Liver (tissue), 9 donors: ENCODE data around the gene DHX30. TPM values are rescaled to one million over a fixed set of nuclear protein-coding genes. Genes with fewer than 3 reads are reported as not detected.

ENCODE experiments used
- DNase-seq: peaks from one replicate; pipeline ENCODE4 v3.0.0-alpha.2; 2017; ENCODE audit warnings: low spot score
- H3K27ac ChIP-seq, 2 donors: one replicate each; pipeline ENCODE4 v1.7.0; 2013; ENCODE audit warnings: inconsistent platforms in 2 of 2, low read length in 2 of 2, control low read depth in 1 of 2, low read depth in 1 of 2, mild to moderate bottlenecking in 1 of 2
- H3K27me3 ChIP-seq, 4 donors: one replicate each; pipeline versions ENCODE4 v1.6.1 to v1.7.0; 2013; ENCODE audit warnings: low read length in 3 of 4, inconsistent platforms in 1 of 4, mild to moderate bottlenecking in 1 of 4, moderate library complexity in 1 of 4; ENCODE audit not compliant: control insufficient read depth in 4 of 4, insufficient read depth in 4 of 4
- H3K36me3 ChIP-seq, 4 donors: one replicate each; pipeline versions ENCODE4 v1.6.1 to v1.7.0; 2013; ENCODE audit warnings: low read length in 3 of 4, mild to moderate bottlenecking in 3 of 4, low read depth in 1 of 4, moderate library complexity in 1 of 4; ENCODE audit not compliant: control insufficient read depth in 4 of 4, insufficient read depth in 3 of 4
- H3K4me1 ChIP-seq, 4 donors: one replicate each; pipeline versions ENCODE4 v1.6.1 to v1.7.0; 2013; ENCODE audit warnings: low read length in 3 of 4, mild to moderate bottlenecking in 3 of 4, moderate library complexity in 1 of 4; ENCODE audit not compliant: control insufficient read depth in 4 of 4, insufficient read depth in 4 of 4
- H3K4me3 ChIP-seq, 3 donors: one replicate each; pipeline versions ENCODE4 v1.6.1 to v1.7.0; 2013; ENCODE audit warnings: low read length in 3 of 3, control low read depth in 1 of 3, low read depth in 1 of 3, mild to moderate bottlenecking in 1 of 3
- H3K9ac ChIP-seq, 2 donors: one replicate each; pipeline ENCODE4 v1.7.0; 2013; ENCODE audit warnings: low read length in 2 of 2, mild to moderate bottlenecking in 2 of 2, moderate library complexity in 2 of 2, control low read depth in 1 of 2, low read depth in 1 of 2
- H3K9me3 ChIP-seq, 4 donors: one replicate each; pipeline versions ENCODE4 v1.6.1 to v1.7.0; 2013; ENCODE audit warnings: low read length in 3 of 4; ENCODE audit not compliant: control insufficient read depth in 4 of 4
- ATF3 ChIP-seq: IDR thresholded peaks from 2 replicates; pipeline ENCODE4 v1.6.1; 2016; ENCODE audit warnings: antibody characterized with exemption
- CTCF ChIP-seq: fragments of 150-350 bp; IDR thresholded peaks from 2 replicates; pipeline ENCODE4 v1.5.1; 2017; ENCODE audit warnings: improper control_type of control experiment, low read depth, low read length; ENCODE audit not compliant: missing input control
- FOXA1 ChIP-seq: IDR thresholded peaks from 2 replicates; pipeline ENCODE4 v1.6.1; 2016; ENCODE audit warnings: antibody characterized with exemption
- FOXA2 ChIP-seq: IDR thresholded peaks from 2 replicates; pipeline ENCODE4 v1.6.1; 2016; ENCODE audit warnings: antibody characterized with exemption
- GABPA ChIP-seq, 2 donors: IDR thresholded peaks in 1 of 2; conservative IDR thresholded peaks in 1 of 2; 2 replicates each; pipeline ENCODE4 v1.6.1; 2016; ENCODE audit warnings: antibody characterized with exemption in 2 of 2, mild to moderate bottlenecking in 1 of 2, moderate library complexity in 1 of 2
- HNF4A ChIP-seq, 2 donors: conservative IDR thresholded peaks; 2 replicates each; pipeline ENCODE4 v1.6.1; 2016; ENCODE audit warnings: antibody characterized with exemption in 2 of 2, mild to moderate bottlenecking in 2 of 2
- HNF4G ChIP-seq: IDR thresholded peaks from 2 replicates; pipeline ENCODE4 v1.6.1; 2016; ENCODE audit warnings: antibody characterized with exemption
- JUND ChIP-seq, 2 donors: IDR thresholded peaks; 2 replicates each; pipeline ENCODE4 v1.6.1; 2016; ENCODE audit warnings: antibody characterized with exemption in 2 of 2
- MAX ChIP-seq: IDR thresholded peaks from 2 replicates; pipeline ENCODE4 v1.6.1; 2016; ENCODE audit warnings: antibody characterized with exemption
- NR2F2 ChIP-seq: IDR thresholded peaks from 2 replicates; pipeline ENCODE4 v1.6.1; 2016; ENCODE audit warnings: antibody characterized with exemption
- RAD21 ChIP-seq, 2 donors: IDR thresholded peaks; 2 replicates each; pipeline ENCODE4 v1.6.1; 2016; ENCODE audit warnings: antibody characterized with exemption in 2 of 2, mild to moderate bottlenecking in 2 of 2
- REST ChIP-seq: IDR thresholded peaks from 2 replicates; pipeline ENCODE4 v1.6.1; 2016; ENCODE audit warnings: antibody characterized with exemption, mild to moderate bottlenecking
- TAF1 ChIP-seq: conservative IDR thresholded peaks from 2 replicates; pipeline ENCODE4 v1.6.1; 2016; ENCODE audit warnings: antibody characterized with exemption, mild to moderate bottlenecking
- YY1 ChIP-seq: IDR thresholded peaks from 2 replicates; pipeline ENCODE4 v1.6.1; 2016; ENCODE audit warnings: antibody characterized with exemption, mild to moderate bottlenecking
- ZBTB33 ChIP-seq: IDR thresholded peaks from 2 replicates; pipeline ENCODE4 v1.6.1; 2016; ENCODE audit warnings: antibody characterized with exemption
- whole genome bisulfite sequencing: extraction: QIAGEN DNeasy Blood & Tissue Kit; methylation state at CpG from one replicate; pipeline ENCODE4 v1.1.7; 2013; 5-methylcytosine and 5-hydroxymethylcytosine counted together
- polyA plus RNA-seq, 2 donors: library from polyadenylated mRNA; stranded (reverse) in 1 of 2; unstranded in 1 of 2; fragments of 200-250 nt in 1 of 2; fragments of >200 nt in 1 of 2; fragmentation: Nextera tagmentation in 1 of 2; extraction: Ambion mirVana in 1 of 2; gene quantifications; one replicate each; pipeline versions ENCODE4 v1.2.1 to v1.2.3, GENCODE V29; 2013 to 2015
- total RNA-seq, 2 donors: library from RNA; depleted of rRNA; stranded (reverse); fragments of >200 nt; gene quantifications; one replicate each; pipeline ENCODE4 v1.2.3, GENCODE V29; 2014
- donor health status: healthy.
- donor health status: healthy.
- donor health status: healthy.
- donor health status: healthy.
- donor health status: healthy.

DHX30 gene
- total and polyA plus RNA-seq, 4 donors, result 18.3 to 39.9 (median 26.3) TPM

GRCh38 chr3:47804577-47804976 lies 1.6 kb downstream of the DHX30 start:
- H3K27me3 ChIP-seq, result no peaks in the 10 kb centered on the region
- no peak overlapping the region for H3K27ac ChIP-seq
- peaks cover 0 to 5% (median 2%) of the 10 kb centered on the region in 4 donors for H3K36me3 ChIP-seq
- H3K9me3 ChIP-seq, result no peaks in the 10 kb centered on the region
- TF ChIP-seq HNF4G, result no peak
- no peak for TF ChIP-seq HNF4A (conservative IDR thresholded peaks at IDR 0.05)
- no peak for TF ChIP-seq TAF1
- TF ChIP-seq FOXA1, result no peak
- no peak for TF ChIP-seq CTCF
- no peak for TF ChIP-seq YY1
- 97% methylated on average over 1 of the region's 1 CpG for WGBS
- no peak overlapping the region for H3K4me3 ChIP-seq
- peaks cover 3 to 19% (median 13%) of the 10 kb centered on the region in 4 donors for H3K4me1 ChIP-seq
- H3K9ac ChIP-seq, result no peak overlapping the region
- no peak for DNase-seq

GRCh38 chr3:47813551-47814177 lies 10.7 kb downstream of the DHX30 start:
- no peak overlapping the region for H3K4me3 ChIP-seq
- TF ChIP-seq HNF4A (conservative IDR thresholded peaks at IDR 0.05) (no peak), MAX (no peak), RAD21 (IDR thresholded peaks at IDR 0.05) (no peak)
- 88% methylated on average over 8 of the region's 8 CpGs for WGBS
- H3K4me1 ChIP-seq, result no peaks in the 10 kb centered on the region
- H3K27me3 ChIP-seq, result no peaks in the 10 kb centered on the region
- H3K9me3 ChIP-seq, result no peaks in the 10 kb centered on the region
- DNase-seq, result no peak
- H3K27ac ChIP-seq, result no peak overlapping the region
- peaks cover 5 to 38% (median 15%) of the 10 kb centered on the region in 4 donors for H3K36me3 ChIP-seq
- H3K9ac ChIP-seq, result no peak overlapping the region

- Histone ChIP-seq H3K4me3 (no peak overlapping the region), H3K27ac (no peak overlapping the region), H3K27me3 (no peaks in the 10 kb centered on the region), H3K9ac (no peak overlapping the region), H3K36me3 (peaks cover 2 to 34% (median 7%) of the 10 kb centered on the region in 4 donors), H3K4me1 (no peaks in the 10 kb centered on the region), H3K9me3 (no peaks in the 10 kb centered on the region)
- 94% methylated on average over 7 of the region's 7 CpGs for WGBS
- DNase-seq, result no peak
- TF ChIP-seq MAX, result no peak
- TF ChIP-seq ZBTB33, result no peak
- TF ChIP-seq ATF3, result no peak
- TF ChIP-seq FOXA2, result no peak
- no peak for TF ChIP-seq CTCF
- TF ChIP-seq REST, result no peak
- TF ChIP-seq GABPA (IDR thresholded peaks at IDR 0.05 in 1 of 2, conservative IDR thresholded peaks at IDR 0.05 in 1 of 2), result no peak
- no peak for TF ChIP-seq YY1
- TF ChIP-seq NR2F2, result no peak
- TF ChIP-seq TAF1, result no peak
- TF ChIP-seq RAD21 (IDR thresholded peaks at IDR 0.05), result no peak
- TF ChIP-seq JUND (IDR thresholded peaks at IDR 0.05), result no peak
Measured at GRCh38 chr3:47817609-47818008, 14.7 kb downstream of the DHX30 start.
